HCT116 (cell line): ENCODE results near the gene TMEM201. TPM values are rescaled to one million over a fixed set of nuclear protein-coding genes. Genes with fewer than 3 reads are reported as not detected.

Source experiments
- ATAC-seq: fragments of 200-7000 bp; cut with Tn5 transposase; 2 replicates; pipeline ENCODE4 v1.9.1; 2020; ENCODE audit warnings: mild to moderate bottlenecking, moderate library complexity
- BruUV-seq: library from RNA; stranded (reverse); fragments of 400-500 nt; replicated peaks from 2 replicates; lab custom pipeline; 2021; lab: Mats Ljungman, UMichigan
- CTCF ChIA-PET: fragments of 300-600 bp; sonication (Branson Sonifier 250); formaldehyde crosslinking; loops from one replicate; lab custom pipeline; 2021; ENCODE audit warnings: antibody characterized with exemption; lab: Charles Lee
- POLR2A ChIA-PET: fragments of 300-600, 350-600 bp; sonication (Branson Sonifier 250); formaldehyde crosslinking; loops from one replicate; lab custom pipeline; 2021; ENCODE audit warnings: antibody characterized with exemption; lab: Charles Lee
- RAD21 ChIA-PET, 2 experiments: fragments of 300-600 bp; sonication (Branson Sonifier 250); formaldehyde crosslinking; loops; one replicate each; lab custom pipeline; 2023; ENCODE audit warnings: low total read pairs in 2 of 2; ENCODE audit not compliant: uncharacterized antibody in 2 of 2, unreplicated experiment in 2 of 2, low non-redundant PET in 1 of 2; lab: Charles Lee
- DNase-seq: peaks from one replicate; pipeline ENCODE4 v3.0.0-alpha.2; 2010; ENCODE audit warnings: low read depth, low spot score
- H2AFZ ChIP-seq: fragments of 200-600 bp; shearing (Covaris generic), sonication (generic); 2 replicates; pipeline ENCODE4 v1.6.1; 2017; ENCODE audit warnings: low read depth, mixed run types, mixed read lengths, antibody characterized with exemption, low read length; ENCODE audit not compliant: poor library complexity, severe bottlenecking
- H3K27ac ChIP-seq: 2 replicates; pipeline ENCODE4 v1.5.1; 2012; ENCODE audit warnings: low read depth, low read length
- H3K27me3 ChIP-seq: fragments of 200-600 bp; sonication (generic); 2 replicates; pipeline ENCODE4 v1.6.1; 2016; ENCODE audit warnings: mixed run types, low read length, mixed read lengths; ENCODE audit not compliant: insufficient read depth
- H3K36me3 ChIP-seq, 2 experiments: fragments of 200-500 bp in 1 of 2; fragments of 200-600 bp in 1 of 2; sonication (Bioruptor generic) in 1 of 2; sonication (generic) in 1 of 2; 2 replicates each; pipeline versions ENCODE4 v1.5.1 to v1.6.1; 2014 to 2016; ENCODE audit warnings: low read length in 2 of 2, inconsistent platforms in 1 of 2, mixed read lengths in 1 of 2, mixed run types in 1 of 2; ENCODE audit not compliant: insufficient read depth in 2 of 2, control insufficient read depth in 1 of 2
- H3K4me1 ChIP-seq, 2 experiments: fragments of 200-600 bp in 1 of 2; sonication (generic) in 1 of 2; 2 replicates each; pipeline versions ENCODE4 v1.5.1 to v1.6.1; 2012 to 2017; ENCODE audit warnings: low read length in 2 of 2, inconsistent platforms in 1 of 2, mild to moderate bottlenecking in 1 of 2, mixed read lengths in 1 of 2, mixed run types in 1 of 2, moderate library complexity in 1 of 2; ENCODE audit not compliant: insufficient read depth in 2 of 2, control insufficient read depth in 1 of 2
- H3K4me2 ChIP-seq: fragments of 200-600 bp; sonication (generic); 2 replicates; pipeline ENCODE4 v1.6.1; 2017; ENCODE audit warnings: mixed run types, low read length, mixed read lengths
- H3K4me3 ChIP-seq, 2 experiments: fragments of 200-600 bp in 1 of 2; sonication (generic) in 1 of 2; replicated peaks in 1 of 2; 2 replicates each; pipeline ENCODE4 v1.5.1; 2011 to 2016; ENCODE audit warnings: low read length in 2 of 2, control low read depth in 1 of 2, low read depth in 1 of 2, mild to moderate bottlenecking in 1 of 2, mixed read lengths in 1 of 2, mixed run types in 1 of 2
- H3K79me2 ChIP-seq: fragments of 200-600 bp; sonication (generic); 2 replicates; pipeline ENCODE4 v1.6.1; 2017; ENCODE audit warnings: mild to moderate bottlenecking, mixed run types, low read length, moderate library complexity, mixed read lengths; ENCODE audit not compliant: insufficient read depth
- H3K9ac ChIP-seq: fragments of 200-600 bp; sonication (generic); 2 replicates; pipeline ENCODE4 v1.6.1; 2016; ENCODE audit warnings: low read length, mixed read lengths
- H3K9me2 ChIP-seq: fragments of 200-600 bp; sonication (generic), shearing (Covaris generic); 2 replicates; pipeline ENCODE4 v1.6.1; 2017; ENCODE audit warnings: mixed run types, mild to moderate bottlenecking, moderate library complexity; ENCODE audit not compliant: insufficient read depth
- H3K9me3 ChIP-seq, 2 experiments: fragments of 200-500 bp in 1 of 2; fragments of 200-600 bp in 1 of 2; sonication (Bioruptor generic) in 1 of 2; sonication (generic) in 1 of 2; 2 replicates each; pipeline ENCODE4 v1.6.1; 2014 to 2017; ENCODE audit warnings: low read length in 2 of 2, mixed read lengths in 2 of 2, inconsistent platforms in 1 of 2, low read depth in 1 of 2, mild to moderate bottlenecking in 1 of 2, mixed run types in 1 of 2, moderate library complexity in 1 of 2; ENCODE audit not compliant: control insufficient read depth in 1 of 2, insufficient read depth in 1 of 2
- H4K20me1 ChIP-seq: fragments of 200-600 bp; sonication (generic), shearing (Covaris generic); 2 replicates; pipeline ENCODE4 v1.6.1; 2017; ENCODE audit warnings: mixed run types, mild to moderate bottlenecking, moderate library complexity; ENCODE audit not compliant: insufficient read depth
- ATF3 ChIP-seq: IDR thresholded peaks from 2 replicates; pipeline ENCODE4 v1.6.1; 2012
- EZH2 ChIP-seq: fragments of 200-600 bp; sonication (generic); IDR thresholded peaks from 2 replicates; pipeline ENCODE4 v1.6.1; 2017; ENCODE audit warnings: antibody characterized with exemption, mixed run types
- EZH2phosphoT487 ChIP-seq: fragments of 200-600 bp; IDR thresholded peaks from 2 replicates; pipeline ENCODE4 v1.6.1; 2018; ENCODE audit warnings: antibody characterized with exemption, borderline replicate concordance
- POLR2AphosphoS5 ChIP-seq: IDR thresholded peaks from 2 replicates; pipeline ENCODE4 v1.6.1; 2011; ENCODE audit warnings: mild to moderate bottlenecking, low read depth, low read length, moderate library complexity
- SIN3A ChIP-seq: IDR thresholded peaks from 2 replicates; pipeline ENCODE4 v1.6.1; 2012; ENCODE audit warnings: low read depth
- SP1 ChIP-seq: IDR thresholded peaks from 2 replicates; pipeline ENCODE4 v1.6.1; 2012; ENCODE audit warnings: low read depth
- SRF ChIP-seq: IDR thresholded peaks from 2 replicates; pipeline ENCODE4 v1.6.1; 2012; ENCODE audit warnings: low read depth
- YY1 ChIP-seq: IDR thresholded peaks from 2 replicates; pipeline ENCODE4 v1.6.1; 2011; ENCODE audit warnings: low read length, low read depth, moderate library complexity, mild to moderate bottlenecking; ENCODE audit not compliant: insufficient replicate concordance; ENCODE audit errors: extremely low read depth
- ZBTB33 ChIP-seq: IDR thresholded peaks from 2 replicates; pipeline ENCODE4 v1.6.1; 2011; ENCODE audit warnings: mild to moderate bottlenecking, low read length, moderate library complexity; ENCODE audit not compliant: insufficient replicate concordance; ENCODE audit errors: extremely low read depth
- ZFX ChIP-seq: fragments of 450-650 bp; IDR thresholded peaks from 2 replicates; pipeline ENCODE4 v1.6.1; 2017
- intact Hi-C: fragments of 100-400 bp; cut with micrococcal nuclease; formaldehyde crosslinking; loops from 2 replicates; pipeline ENCODE4 v1.10.0; 2022
- total RNA-seq: library from RNA; stranded (reverse); gene quantifications from one replicate; pipeline ENCODE4 v1.2.1, GENCODE V29; 2021; ENCODE audit not compliant: unreplicated experiment

The TMEM201 gene
- total RNA-seq, 1 experiment from 2014 or later: 27.6 TPM

- peak overlapping the region; percentile 99 for H3K4me2 ChIP-seq
- H3K4me1 ChIP-seq: peaks cover 13 to 29% of the 10 kb centered on the region in 2 experiments; a peak in 3 of 4 replicates
- no peaks in the 10 kb centered on the region for H3K36me3 ChIP-seq
- H3K4me3 ChIP-seq: no peak overlapping the region
- DNase-seq: no peak
- BruUV-seq: no TSS peak
- intact Hi-C loops: no loop called here
- CTCF ChIA-PET: no interaction called here
- no peak for ATAC-seq
- no peak overlapping the region for H2AFZ ChIP-seq
- H3K9me2 ChIP-seq: no peaks in the 10 kb centered on the region
- H3K9ac ChIP-seq: no peak overlapping the region
- no peaks in the 10 kb centered on the region for H3K9me3 ChIP-seq
- H3K27ac ChIP-seq: no peak overlapping the region
- RAD21 ChIA-PET: no interaction called here
- H3K27me3 ChIP-seq: no peaks in the 10 kb centered on the region
- TF ChIP-seq YY1 (no peak), SP1 (no peak), ZBTB33 (no peak), ZFX (no peak), EZH2 (no peak), SIN3A (no peak), EZH2phosphoT487 (no peak), ATF3 (no peak), SRF (no peak), POLR2AphosphoS5 (no peak)
- TF ChIP-seq, all 23 proteins: peak for 0
- Histone ChIP-seq H3K79me2 (peaks cover 71% of the 10 kb centered on the region), H4K20me1 (peaks cover 23% of the 10 kb centered on the region; the same call in 1 of the 2 replicates)
- POLR2A ChIA-PET: interaction anchor here (0.5 kb wide), 1 partner anchor 193 kb away, joined by 3 read pairs; no protein-coding TSS in a partner anchor
Observed at GRCh38 chr1:9590945-9591668, 2.4 kb downstream of the TMEM201 start.
